ENCODE results near the gene NXPE4.
"Not testable (repeated sequence)": the region's sequence is repeated elsewhere in the genome, so short reads cannot be mapped to it uniquely, and the experiment has no call there.

NXPE4 gene

DNA sequence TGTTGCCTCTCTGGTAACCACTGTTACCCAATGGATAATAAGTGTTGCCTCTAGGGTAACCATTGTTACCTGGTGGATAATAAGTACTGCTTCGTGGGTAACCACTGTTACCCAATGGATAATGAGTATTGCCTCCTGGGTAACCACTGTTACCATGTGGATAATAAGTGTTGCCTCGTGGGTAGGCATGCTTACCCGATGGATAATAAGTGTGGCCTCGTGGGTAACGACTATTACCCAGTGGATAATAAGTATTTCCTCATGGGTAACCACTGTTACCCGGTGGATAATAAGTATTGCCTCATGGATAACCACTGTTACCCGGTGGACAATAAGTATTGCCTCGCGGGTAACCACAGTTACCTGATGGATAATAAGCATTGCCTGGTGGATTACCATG is 13.8 kb upstream of the NXPE4 start:
- DNase-seq = no peak

DNA sequence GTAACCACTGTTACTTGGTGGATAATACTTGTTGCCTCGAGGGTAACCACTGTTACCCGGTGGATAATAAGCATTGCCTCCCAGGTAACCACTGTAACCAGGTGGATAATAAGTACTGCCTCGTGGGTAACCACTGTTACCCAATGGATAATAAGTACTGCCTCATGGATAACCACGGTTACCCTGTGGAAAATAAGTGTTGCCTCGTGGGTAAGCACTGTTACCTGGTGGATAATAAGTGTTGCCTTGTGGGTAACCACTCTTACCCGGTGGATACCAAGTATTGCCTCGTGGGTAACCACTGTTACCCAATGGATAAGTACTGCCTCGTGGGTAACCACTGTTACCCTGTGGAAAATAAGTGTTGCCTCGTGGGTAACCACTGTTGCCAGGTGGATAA is 13.0 kb upstream of the NXPE4 start:
- DNase-seq = not testable (repeated sequence)

- no peak for DNase-seq
Observed at GRCh38 chr11:114607753-114608459, 12.3 kb upstream of the NXPE4 start.

DNA sequence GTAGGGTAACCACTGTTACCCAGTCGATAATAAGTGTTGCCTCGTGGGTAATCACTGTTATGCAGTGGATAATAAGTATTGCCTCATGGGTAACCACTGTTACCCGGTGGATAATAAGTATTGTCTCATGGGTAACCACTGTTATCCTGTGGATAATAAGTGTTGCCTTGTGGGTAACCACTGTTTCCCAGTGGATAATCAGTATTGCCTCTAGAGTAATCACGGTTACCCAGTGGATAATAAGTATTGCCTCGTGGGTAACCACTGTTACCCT is 11.2 kb upstream of the NXPE4 start:
- not testable (repeated sequence) for DNase-seq

GRCh38 chr11:114606003-114606801 is 10.6 kb upstream of the NXPE4 start:
- no peak for DNase-seq

DNA sequence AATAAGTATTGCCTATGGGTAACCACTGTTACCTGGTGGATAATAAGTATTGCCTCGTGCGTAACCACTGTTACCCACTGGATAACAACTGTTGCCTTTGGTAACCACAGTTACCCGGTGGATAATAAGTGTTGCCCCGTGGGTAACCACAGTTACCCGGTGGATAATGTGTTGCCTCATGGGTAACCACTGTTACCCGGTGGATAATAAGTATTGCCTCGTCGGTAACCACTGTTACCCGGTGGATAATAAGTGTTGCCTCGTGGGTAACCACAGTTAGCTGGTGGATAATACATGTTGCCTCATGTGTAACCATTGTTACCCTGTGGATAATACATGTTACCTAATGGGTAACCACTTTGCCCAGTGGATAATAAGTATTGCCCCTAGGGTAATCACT is 9.8 kb upstream of the NXPE4 start:
- no peak for DNase-seq

- no peak for DNase-seq
Observed at GRCh38 chr11:114604886-114605285, 9.3 kb upstream of the NXPE4 start.

DNA sequence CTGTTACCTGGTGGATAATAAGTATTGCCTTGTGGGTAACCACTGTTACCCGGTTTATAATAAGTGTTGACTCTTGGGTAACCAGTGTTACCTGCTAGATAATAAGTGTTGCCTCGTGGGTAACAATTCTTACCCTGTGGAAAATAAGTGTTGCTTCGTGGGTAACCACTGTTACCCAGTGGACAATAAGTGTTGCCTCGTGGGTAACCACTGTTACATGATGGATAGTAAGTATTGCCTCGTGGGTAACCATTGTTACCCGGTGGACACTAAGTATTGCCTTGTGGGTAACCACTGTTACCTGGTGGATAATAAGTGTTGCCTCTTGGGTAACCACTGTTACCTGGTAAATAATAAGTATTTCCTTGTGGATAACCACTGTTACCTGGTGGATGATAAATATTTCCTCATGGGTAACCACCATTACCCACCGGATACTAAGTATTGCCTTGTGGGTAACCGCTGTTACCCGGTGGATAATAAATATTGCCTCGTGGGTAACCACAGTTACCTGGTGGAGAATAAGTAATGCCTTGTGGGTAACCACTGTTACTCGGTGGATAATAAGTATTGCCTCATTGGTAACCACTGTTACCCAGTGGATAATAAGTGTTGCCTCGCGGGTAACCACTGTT is 8.7 kb upstream of the NXPE4 start:
- DNase-seq = no peak

GRCh38 chr11:114603151-114603550 is 7.6 kb upstream of the NXPE4 start:
- peak; percentile 17 for DNase-seq

GRCh38 chr11:114598461-114598860 is 2.9 kb upstream of the NXPE4 start:
- no peak for DNase-seq

GRCh38 chr11:114596175-114596919 is 761 bp upstream of the NXPE4 start:
- no peak for DNase-seq

GRCh38 chr11:114594703-114595102 is 883 bp downstream of the NXPE4 start:
- no peak for DNase-seq

DNA sequence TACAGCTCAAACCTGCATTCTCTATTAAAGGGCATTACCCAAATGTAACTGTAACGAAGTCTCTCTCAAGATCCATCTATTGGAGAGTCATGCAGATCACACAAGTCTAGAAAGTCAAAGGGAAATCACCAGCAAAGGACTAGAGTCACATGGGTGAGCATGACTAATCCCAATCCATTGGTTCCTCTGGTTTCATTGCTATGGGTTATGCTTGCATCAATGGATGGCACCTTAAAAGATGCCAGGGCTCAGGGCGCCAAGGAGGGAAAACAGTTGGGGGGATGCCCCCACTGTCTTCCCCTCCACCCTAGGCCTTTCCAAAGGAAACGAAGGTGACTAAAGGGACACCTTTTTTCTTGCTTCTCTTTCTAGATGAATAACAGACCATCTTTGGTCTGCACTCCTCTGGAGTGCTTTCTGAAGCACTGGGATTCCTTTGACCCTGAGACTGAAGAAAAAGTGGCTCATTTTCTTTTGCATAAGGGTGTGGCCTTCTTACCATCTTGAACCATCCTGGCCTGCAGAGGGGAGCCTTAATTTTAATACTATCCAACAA is 8.1 kb downstream of the NXPE4 start:
- DNase-seq = no peak

GRCh38 chr11:114586797-114587196 is 8.8 kb downstream of the NXPE4 start:
- no peak for DNase-seq

DNA sequence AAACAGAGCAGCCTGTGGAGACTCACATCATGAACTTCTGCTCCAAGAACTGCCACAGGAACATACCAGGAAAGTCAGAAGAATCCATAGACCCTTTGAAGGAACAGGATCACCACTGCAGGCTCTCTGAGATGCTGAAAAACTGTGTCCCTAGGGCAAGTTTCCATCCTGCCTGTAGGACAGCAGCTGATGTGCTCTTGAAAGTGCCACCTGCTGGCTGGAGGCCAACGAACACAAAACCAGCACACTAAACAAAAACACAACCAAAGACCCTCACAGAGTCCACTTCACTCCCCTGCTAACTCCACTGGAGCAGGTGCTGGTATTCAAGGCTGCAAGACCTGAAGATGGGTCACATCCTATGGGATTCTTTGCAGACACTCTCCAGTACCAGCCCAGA is 23.9 kb downstream of the NXPE4 start:
- DNase-seq = no peak

DNA sequence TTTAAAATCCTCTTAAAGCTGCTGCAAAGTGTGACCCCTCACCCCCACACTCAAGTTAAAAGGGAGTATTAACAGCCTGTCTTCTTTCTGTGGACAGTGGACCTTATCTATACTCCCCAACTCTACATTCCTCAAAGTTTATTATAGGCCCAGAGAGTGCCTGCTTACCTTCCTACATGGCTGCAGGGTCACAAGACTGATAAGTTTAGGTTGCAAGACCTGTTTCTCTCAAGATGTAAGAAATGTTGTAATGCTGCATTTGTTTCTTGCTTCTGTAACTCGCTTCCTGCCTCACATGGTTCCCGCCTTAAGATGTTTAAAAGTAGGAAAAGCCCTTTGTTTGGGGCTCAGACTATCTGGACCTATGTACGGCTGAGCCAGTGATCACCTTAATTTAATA is 25.8 kb downstream of the NXPE4 start:
- no peak for DNase-seq

- DNase-seq = no peak
Observed at GRCh38 chr11:114566276-114566675, 29.3 kb downstream of the NXPE4 start.

- DNase-seq = no peak
Observed at GRCh38 chr11:114564831-114565230, 30.8 kb downstream of the NXPE4 start.

- DNase-seq = no peak
Observed at GRCh38 chr11:114563077-114563476, 32.5 kb downstream of the NXPE4 start.

DNA sequence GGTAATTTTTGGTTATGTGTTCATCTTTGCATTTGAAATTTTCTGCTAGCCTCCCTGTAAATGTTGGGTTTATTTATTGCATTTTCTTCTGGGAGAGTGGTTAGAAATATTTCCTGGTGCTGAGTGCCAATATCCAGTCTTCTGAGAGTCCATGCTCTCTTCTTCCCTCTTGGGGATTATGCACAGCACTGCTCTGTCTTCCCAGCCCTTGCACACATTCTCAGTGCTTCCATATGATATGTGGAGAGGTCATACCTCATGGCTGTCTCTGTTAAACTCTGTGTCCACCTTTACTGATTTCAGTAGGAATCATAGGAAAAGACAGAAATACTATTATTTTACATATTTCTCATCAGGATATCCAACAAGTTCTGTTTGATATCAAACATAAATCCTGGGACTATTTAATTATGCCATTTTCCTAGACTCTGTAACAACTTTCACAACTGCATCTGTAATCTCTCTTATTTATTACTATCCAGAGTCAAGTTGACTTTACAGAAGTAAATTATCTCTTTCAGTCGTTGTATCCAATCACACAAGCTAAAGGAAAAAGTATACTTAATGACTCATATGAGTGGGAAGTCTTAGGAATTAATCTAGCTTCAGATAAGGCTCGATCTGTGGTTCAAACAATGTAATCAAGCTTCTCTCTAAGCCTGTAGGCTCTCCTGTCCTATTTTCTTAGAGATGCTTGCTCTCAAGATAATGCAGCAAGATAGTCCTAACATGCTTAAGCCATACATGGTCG is 33.2 kb downstream of the NXPE4 start:
- no peak for DNase-seq

DNA sequence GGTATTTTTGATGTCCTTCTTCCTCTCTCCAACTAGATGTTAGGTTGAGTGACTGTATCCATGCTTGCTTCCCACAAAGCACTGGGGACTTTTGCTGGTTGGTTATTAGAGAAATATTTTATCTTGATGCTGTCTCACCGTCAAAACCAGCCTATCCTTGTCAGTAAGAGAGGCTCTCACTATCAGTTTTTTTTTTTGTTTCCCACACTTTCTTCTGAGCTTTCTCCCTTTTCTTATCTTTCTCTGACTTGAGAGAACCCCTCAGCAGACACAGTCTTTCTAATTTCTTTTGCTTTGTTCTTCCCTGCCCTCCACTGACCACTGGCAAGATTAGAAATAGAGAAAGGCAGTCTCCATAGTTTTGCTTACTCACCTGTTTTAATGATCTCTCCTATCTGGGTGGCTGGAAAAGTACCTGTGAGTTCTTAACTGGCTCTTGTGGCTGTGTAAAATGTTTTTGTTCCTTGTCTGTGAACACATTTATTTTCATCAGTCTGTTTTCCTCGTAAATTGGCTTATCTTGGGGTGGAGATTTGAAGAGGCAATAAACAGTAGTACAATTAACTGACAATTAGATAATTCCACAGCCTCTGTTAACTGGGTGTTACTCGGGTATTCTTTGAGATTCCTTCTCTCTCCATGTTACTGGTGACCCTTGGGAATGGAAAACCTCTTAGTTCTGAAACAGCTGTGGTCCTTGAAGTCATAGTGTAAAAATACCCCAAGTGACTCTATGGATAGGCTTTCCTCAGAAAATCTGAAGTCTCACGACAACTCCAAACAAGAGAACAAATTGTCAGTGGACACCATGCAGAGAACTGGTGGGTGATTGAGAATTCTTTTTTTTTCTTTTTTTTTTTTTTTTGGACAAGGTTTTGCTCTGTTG is 35.9 kb downstream of the NXPE4 start, which contains the start of gene NXPE1:
Gene NXPE1 (minus strand): TSS at position 457 of the 886 bp plus-strand sequence. CDS start 8,680 bp downstream, outside the sequence.
- no peak for DNase-seq

All from CD4-positive, alpha-beta T cell treated with Interleukin-21 for 1 hour (primary cell).